Osteocyte (in vitro differentiated cells): Measurements from ENCODE around the gene MYO3B. TPM values are rescaled to one million over a fixed set of nuclear protein-coding genes. Genes with fewer than 3 reads are reported as not detected.

Source experiments
- DNase-seq: peaks from one replicate; pipeline ENCODE4 v3.0.0; 2021; ENCODE audit warnings: mixed read lengths; ENCODE audit not compliant: unreplicated experiment; ENCODE audit errors: extremely low spot score
- H3K27ac Mint-ChIP-seq: one replicate; pipeline ENCODE4 v1.8.0; 2021; ENCODE audit warnings: mild to moderate bottlenecking, mixed read lengths; ENCODE audit not compliant: unreplicated experiment
- H3K27me3 Mint-ChIP-seq: one replicate; pipeline ENCODE4 v1.8.0; 2021; ENCODE audit warnings: mixed read lengths; ENCODE audit not compliant: unreplicated experiment
- H3K36me3 Mint-ChIP-seq: one replicate; pipeline ENCODE4 v1.8.0; 2021; ENCODE audit warnings: mixed read lengths; ENCODE audit not compliant: unreplicated experiment
- H3K4me1 Mint-ChIP-seq: one replicate; pipeline ENCODE4 v1.8.0; 2021; ENCODE audit warnings: mixed read lengths; ENCODE audit not compliant: unreplicated experiment
- H3K4me3 Mint-ChIP-seq: one replicate; pipeline ENCODE4 v1.8.0; 2021; ENCODE audit warnings: mild to moderate bottlenecking, moderate library complexity, mixed read lengths; ENCODE audit not compliant: unreplicated experiment
- H3K9me3 Mint-ChIP-seq: one replicate; pipeline ENCODE4 v1.8.0; 2021; ENCODE audit warnings: mixed read lengths; ENCODE audit not compliant: unreplicated experiment
- CTCF ChIP-seq: fragments of 200-600 bp; sonication (generic); IDR thresholded peaks from 2 replicates; pipeline ENCODE4 v1.5.0; 2021; ENCODE audit warnings: antibody characterized with exemption, mild to moderate bottlenecking, moderate library complexity
- total RNA-seq: library from RNA; stranded (reverse); gene quantifications from 2 replicates; pipeline ENCODE4 v1.2.1, GENCODE V29; 2021

Gene MYO3B
- total RNA-seq, 1 donor from 2014 or later = not detected

- H3K36me3 Mint-ChIP-seq = no peaks in the 10 kb centered on the region
- H3K27me3 Mint-ChIP-seq = no peaks in the 10 kb centered on the region
- peaks cover 4% of the 10 kb centered on the region for H3K4me1 Mint-ChIP-seq
- DNase-seq = no peak
- H3K4me3 Mint-ChIP-seq = no peak overlapping the region
- TF ChIP-seq CTCF = no peak
- H3K27ac Mint-ChIP-seq = no peak overlapping the region
- peaks cover 7% of the 10 kb centered on the region for H3K9me3 Mint-ChIP-seq
Measured at GRCh38 chr2:170313992-170314348, 136.0 kb downstream of the MYO3B start.

- no peak for DNase-seq
- no peaks in the 10 kb centered on the region for H3K36me3 Mint-ChIP-seq
- no peak for TF ChIP-seq CTCF
- no peak overlapping the region for H3K27ac Mint-ChIP-seq
- peaks cover 4% of the 10 kb centered on the region for H3K4me1 Mint-ChIP-seq
- no peak overlapping the region for H3K4me3 Mint-ChIP-seq
- H3K27me3 Mint-ChIP-seq = no peaks in the 10 kb centered on the region
- H3K9me3 Mint-ChIP-seq = peaks cover 16% of the 10 kb centered on the region
Measured at GRCh38 chr2:170314744-170315447, 136.9 kb downstream of the MYO3B start.

- H3K27ac Mint-ChIP-seq = no peak overlapping the region
- H3K4me3 Mint-ChIP-seq = no peak overlapping the region
- H3K27me3 Mint-ChIP-seq = peaks cover 4% of the 10 kb centered on the region
- no peaks in the 10 kb centered on the region for H3K4me1 Mint-ChIP-seq
- DNase-seq = no peak
- peaks cover 27% of the 10 kb centered on the region for H3K9me3 Mint-ChIP-seq
- no peaks in the 10 kb centered on the region for H3K36me3 Mint-ChIP-seq
- no peak for TF ChIP-seq CTCF
Measured at GRCh38 chr2:170320948-170321347, 143.0 kb downstream of the MYO3B start.

GRCh38 chr2:170321526-170321925 lies 143.6 kb downstream of the MYO3B start:
- Mint-ChIP-seq H3K27ac (no peak overlapping the region), H3K9me3 (peaks cover 27% of the 10 kb centered on the region), H3K27me3 (peaks cover 4% of the 10 kb centered on the region), H3K4me3 (no peak overlapping the region), H3K4me1 (no peaks in the 10 kb centered on the region), H3K36me3 (no peaks in the 10 kb centered on the region)
- no peak for DNase-seq
- no peak for TF ChIP-seq CTCF

GRCh38 chr2:170322140-170322766 lies 144.3 kb downstream of the MYO3B start:
- H3K4me1 Mint-ChIP-seq = no peaks in the 10 kb centered on the region
- DNase-seq = no peak
- no peak overlapping the region for H3K27ac Mint-ChIP-seq
- TF ChIP-seq CTCF = no peak
- peaks cover 10% of the 10 kb centered on the region for H3K27me3 Mint-ChIP-seq
- H3K36me3 Mint-ChIP-seq = no peaks in the 10 kb centered on the region
- no peak overlapping the region for H3K4me3 Mint-ChIP-seq
- H3K9me3 Mint-ChIP-seq = peaks cover 27% of the 10 kb centered on the region
